T47D (cell line): ENCODE results near the gene EPC1.
"Not testable (repeated sequence)": the region's sequence is repeated elsewhere in the genome, so short reads cannot be mapped to it uniquely, and the experiment has no call there.

Source experiments
- DNase-seq, 2 experiments: peaks; one replicate each; pipeline versions ENCODE4 v3.0.0 to v3.0.0-alpha.2; 2011 to 2012; ENCODE audit warnings: low read depth in 1 of 2, low spot score in 1 of 2
- JUND ChIP-seq: IDR thresholded peaks from 2 replicates; pipeline ENCODE4 v1.6.1; 2012; ENCODE audit warnings: low read depth
- in situ Hi-C: cut with HindIII; loops from 2 replicates; pipeline ENCODE4 v1.10.0; 2016; ENCODE audit warnings: low sequenced_read_pairs, low pct_unique_long_range_greater_than_20kb

EPC1 gene

GRCh38 chr10:32245760-32246159, 101.2 kb downstream of the EPC1 start:
- DNase-seq: no peak
- in situ Hi-C loops: no loop called here
- no peak for TF ChIP-seq JUND

- TF ChIP-seq JUND: no peak
- in situ Hi-C loops: no loop called here
Observed at GRCh38 chr10:32244421-32245207, 102.3 kb downstream of the EPC1 start.

GRCh38 chr10:32244011-32244410, 102.9 kb downstream of the EPC1 start:
- in situ Hi-C loops: no loop called here
- no peak for DNase-seq
- TF ChIP-seq JUND: no peak

More at GRCh38 chr10:32244421-32245207, 102.3 kb downstream of the EPC1 start:
- DNase-seq: no peak

GRCh38 chr10:32241946-32242345, 105.0 kb downstream of the EPC1 start:
- DNase-seq: no peak
- in situ Hi-C loops: no loop called here
- TF ChIP-seq JUND: no peak

GRCh38 chr10:32240471-32240870, 106.5 kb downstream of the EPC1 start:
- in situ Hi-C loops: no loop called here
- DNase-seq: no peak
- TF ChIP-seq JUND: no peak

- no peak for TF ChIP-seq JUND
- in situ Hi-C loops: no loop called here
- no peak for DNase-seq
Observed at GRCh38 chr10:32239769-32240168, 107.2 kb downstream of the EPC1 start.

- in situ Hi-C loops: no loop called here
- no peak for TF ChIP-seq JUND
- DNase-seq: no peak
Observed at GRCh38 chr10:32237644-32238345, 109.2 kb downstream of the EPC1 start.

GRCh38 chr10:32234471-32234870, 112.5 kb downstream of the EPC1 start:
- TF ChIP-seq JUND: no peak
- DNase-seq: no peak
- in situ Hi-C loops: no loop called here

GRCh38 chr10:32233375-32233774, 113.6 kb downstream of the EPC1 start:
- DNase-seq, in situ Hi-C loops: not testable (repeated sequence)

- no peak for TF ChIP-seq JUND
- in situ Hi-C loops: no loop called here
- DNase-seq: no peak
Observed at GRCh38 chr10:32232378-32232777, 114.6 kb downstream of the EPC1 start.

- in situ Hi-C loops, DNase-seq: not testable (repeated sequence)
Observed at GRCh38 chr10:32229788-32230187, 117.2 kb downstream of the EPC1 start.

GRCh38 chr10:32229170-32229569, 117.8 kb downstream of the EPC1 start:
- no peak for DNase-seq
- TF ChIP-seq JUND: no peak
- in situ Hi-C loops: no loop called here

GRCh38 chr10:32227802-32228201, 119.2 kb downstream of the EPC1 start:
- DNase-seq: no peak
- in situ Hi-C loops: no loop called here
- no peak for TF ChIP-seq JUND
